ENCODE results near the gene SOX8. TPM values are rescaled to one million over a fixed set of nuclear protein-coding genes. Genes with fewer than 3 reads are reported as not detected.

Gene SOX8
- total RNA-seq, 1 donor from 2014 or later, result 6.7 TPM

DNA sequence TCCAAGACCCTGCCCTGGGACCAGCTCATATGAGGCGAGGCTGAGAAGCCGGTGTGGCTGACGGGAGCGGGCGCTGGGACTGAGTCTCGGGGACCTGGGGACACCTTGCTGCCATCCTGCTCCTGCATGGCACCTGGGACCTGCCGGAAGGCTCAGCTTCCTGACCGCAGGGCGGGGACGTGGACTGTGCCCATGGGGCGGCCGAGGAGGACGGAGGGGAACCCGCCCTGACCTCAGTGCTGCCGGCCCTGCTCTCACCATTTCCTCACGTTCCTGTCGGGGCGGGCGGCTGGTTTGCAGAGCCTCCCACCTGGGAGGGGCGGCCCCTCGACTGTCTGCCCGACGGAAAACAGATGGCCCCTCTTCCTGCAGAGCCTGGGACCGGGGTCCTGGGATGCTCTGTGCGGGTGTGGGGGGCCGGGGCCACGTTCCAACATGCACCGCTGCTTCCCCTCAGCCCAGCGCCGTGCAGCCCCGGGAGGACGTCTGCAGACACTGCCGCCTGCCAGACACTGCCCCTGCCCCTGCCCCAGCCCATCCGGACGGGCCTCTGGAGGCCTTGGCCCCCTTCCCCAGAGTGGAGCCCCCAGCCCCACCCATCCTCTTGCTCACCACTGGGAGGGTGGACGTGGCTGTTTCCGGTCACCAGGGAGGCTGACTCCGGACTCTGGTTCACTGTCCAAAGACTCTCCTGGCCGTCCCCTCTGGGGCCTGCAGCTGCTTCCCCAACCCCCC is 47.1 kb downstream of the SOX8 start:
- H3K27ac Mint-ChIP-seq, result no peak overlapping the region
- TF ChIP-seq, protein P1, sequence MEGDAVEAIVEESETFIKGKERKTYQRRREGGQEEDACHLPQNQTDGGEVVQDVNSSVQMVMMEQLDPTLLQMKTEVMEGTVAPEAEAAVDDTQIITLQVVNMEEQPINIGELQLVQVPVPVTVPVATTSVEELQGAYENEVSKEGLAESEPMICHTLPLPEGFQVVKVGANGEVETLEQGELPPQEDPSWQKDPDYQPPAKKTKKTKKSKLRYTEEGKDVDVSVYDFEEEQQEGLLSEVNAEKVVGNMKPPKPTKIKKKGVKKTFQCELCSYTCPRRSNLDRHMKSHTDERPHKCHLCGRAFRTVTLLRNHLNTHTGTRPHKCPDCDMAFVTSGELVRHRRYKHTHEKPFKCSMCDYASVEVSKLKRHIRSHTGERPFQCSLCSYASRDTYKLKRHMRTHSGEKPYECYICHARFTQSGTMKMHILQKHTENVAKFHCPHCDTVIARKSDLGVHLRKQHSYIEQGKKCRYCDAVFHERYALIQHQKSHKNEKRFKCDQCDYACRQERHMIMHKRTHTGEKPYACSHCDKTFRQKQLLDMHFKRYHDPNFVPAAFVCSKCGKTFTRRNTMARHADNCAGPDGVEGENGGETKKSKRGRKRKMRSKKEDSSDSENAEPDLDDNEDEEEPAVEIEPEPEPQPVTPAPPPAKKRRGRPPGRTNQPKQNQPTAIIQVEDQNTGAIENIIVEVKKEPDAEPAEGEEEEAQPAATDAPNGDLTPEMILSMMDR (conservative IDR thresholded peaks at IDR 0.05), result no peak
- DNase-seq (ENCODE audit: extremely low spot score, unreplicated experiment), result no peak
- no peaks in the 10 kb centered on the region for H3K27me3 Mint-ChIP-seq
- H3K36me3 Mint-ChIP-seq, result no peaks in the 10 kb centered on the region
- H3K4me1 Mint-ChIP-seq (ENCODE audit: unreplicated experiment), result peaks cover 5% of the 10 kb centered on the region
- H3K9me3 Mint-ChIP-seq, result no peaks in the 10 kb centered on the region
- H3K4me3 Mint-ChIP-seq, result no peak overlapping the region

DNA sequence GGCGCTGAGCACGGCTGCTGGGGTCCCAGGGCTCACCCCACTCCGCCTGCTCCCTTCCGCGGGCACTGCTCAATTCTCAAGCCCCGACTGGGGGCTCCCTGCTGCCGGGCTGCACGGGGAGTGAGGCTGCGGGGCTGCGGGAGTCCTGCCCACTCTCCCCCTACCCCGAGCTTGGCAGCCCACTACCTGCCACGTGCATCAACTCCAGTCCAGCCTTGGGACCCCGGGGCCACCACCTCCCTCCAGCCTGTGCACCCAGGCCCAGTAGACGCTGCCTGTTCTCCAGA is 47.6 kb downstream of the SOX8 start:
- no peak overlapping the region for H3K27ac Mint-ChIP-seq
- H3K27me3 Mint-ChIP-seq, result no peaks in the 10 kb centered on the region
- H3K4me3 Mint-ChIP-seq, result no peak overlapping the region

DNA sequence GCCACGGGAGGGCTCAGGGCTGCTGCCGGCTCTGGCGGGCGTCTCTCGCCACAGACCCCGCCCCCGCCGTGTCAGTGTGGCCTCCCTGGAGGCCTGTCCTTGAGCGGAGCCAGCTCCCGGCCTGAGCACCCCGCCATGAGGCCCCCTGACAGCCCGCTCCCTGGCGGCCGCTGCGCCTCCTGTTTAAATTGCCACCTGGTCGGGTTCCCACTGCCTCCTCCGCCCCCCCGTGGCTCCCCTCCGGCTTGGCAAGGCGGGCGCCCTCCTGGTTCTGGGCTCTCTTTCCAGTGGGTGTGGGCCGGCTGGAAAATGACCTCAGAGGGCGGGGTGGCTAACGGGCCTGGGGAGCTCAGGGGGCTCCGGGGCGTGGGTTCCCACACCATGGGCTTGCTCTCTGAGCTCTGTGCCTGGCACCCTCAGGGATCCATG is 48.9 kb downstream of the SOX8 start:
- Mint-ChIP-seq H3K27ac (no peak overlapping the region), H3K27me3 (no peaks in the 10 kb centered on the region), H3K36me3 (no peaks in the 10 kb centered on the region), H3K4me1 (ENCODE audit: unreplicated experiment) (peaks cover 5% of the 10 kb centered on the region), H3K4me3 (no peak overlapping the region), H3K9me3 (no peaks in the 10 kb centered on the region)
- TF ChIP-seq, protein P1 (conservative IDR thresholded peaks at IDR 0.05), result no peak
- DNase-seq (ENCODE audit: extremely low spot score, unreplicated experiment), result no peak

More for the DNA sequence above, 47.6 kb downstream of the SOX8 start:
- Mint-ChIP-seq H3K4me1 (ENCODE audit: unreplicated experiment) (peaks cover 5% of the 10 kb centered on the region), H3K9me3 (no peaks in the 10 kb centered on the region), H3K36me3 (no peaks in the 10 kb centered on the region)
- DNase-seq (ENCODE audit: extremely low spot score, unreplicated experiment), result no peak
- TF ChIP-seq, protein P1 (conservative IDR thresholded peaks at IDR 0.05), result no peak

DNA sequence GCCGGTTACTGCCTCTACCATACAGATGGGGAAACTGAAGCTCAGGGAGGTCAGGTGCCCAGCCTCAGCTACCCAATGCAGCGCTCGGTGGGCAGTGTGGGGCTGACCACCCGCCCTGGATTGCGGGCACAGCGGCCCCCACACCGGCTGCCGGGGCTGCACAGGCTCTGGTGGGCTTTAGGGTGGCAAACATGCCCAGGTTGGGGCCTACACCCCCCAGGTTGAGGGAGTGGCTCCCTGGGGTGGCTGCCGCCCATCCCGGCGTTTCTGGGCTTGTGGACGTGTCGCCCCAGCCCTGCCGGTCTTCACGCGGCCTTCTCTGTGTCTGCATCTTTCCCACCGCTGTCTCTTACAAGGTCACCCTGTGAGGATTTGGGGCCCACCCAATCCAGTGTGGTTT is 50.1 kb downstream of the SOX8 start:
- no peak overlapping the region for H3K4me3 Mint-ChIP-seq
- H3K9me3 Mint-ChIP-seq, result no peaks in the 10 kb centered on the region
- no peaks in the 10 kb centered on the region for H3K36me3 Mint-ChIP-seq
- TF ChIP-seq, protein P1 (conservative IDR thresholded peaks at IDR 0.05), result no peak
- H3K27ac Mint-ChIP-seq, result no peak overlapping the region
- no peak for DNase-seq (ENCODE audit: extremely low spot score, unreplicated experiment)
- no peaks in the 10 kb centered on the region for H3K4me1 Mint-ChIP-seq (ENCODE audit: unreplicated experiment)
- no peaks in the 10 kb centered on the region for H3K27me3 Mint-ChIP-seq

DNA sequence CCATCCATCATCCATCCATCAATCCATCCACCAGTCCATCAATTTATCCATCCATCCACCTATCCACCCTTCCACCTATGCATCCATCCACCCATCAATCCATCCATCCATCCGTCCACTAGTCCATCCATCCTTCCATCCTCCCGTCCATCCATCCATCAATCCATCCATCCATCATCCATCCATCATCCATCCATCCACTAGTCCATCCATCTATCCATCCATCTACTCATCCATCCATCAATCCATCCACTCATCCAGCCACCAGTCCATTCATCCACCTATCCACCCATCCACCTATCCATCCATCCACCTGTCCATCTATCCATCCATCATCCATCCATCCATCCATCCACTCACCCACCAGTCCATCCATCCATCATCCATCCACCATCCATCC is 51.0 kb downstream of the SOX8 start:
- H3K4me3 Mint-ChIP-seq, result no peak overlapping the region
- no peak overlapping the region for H3K27ac Mint-ChIP-seq
- no peak for DNase-seq (ENCODE audit: extremely low spot score, unreplicated experiment)
- H3K9me3 Mint-ChIP-seq, result no peaks in the 10 kb centered on the region
- H3K36me3 Mint-ChIP-seq, result no peaks in the 10 kb centered on the region
- no peaks in the 10 kb centered on the region for H3K4me1 Mint-ChIP-seq (ENCODE audit: unreplicated experiment)
- TF ChIP-seq, protein P1 (conservative IDR thresholded peaks at IDR 0.05), result no peak
- H3K27me3 Mint-ChIP-seq, result no peaks in the 10 kb centered on the region
